T47D (cell line): ENCODE measurements around the gene APOBEC3B.
"Not testable (repeated sequence)": the region's sequence is repeated elsewhere in the genome, so short reads cannot be mapped to it uniquely, and the experiment has no call there.

ENCODE experiments used
- DNase-seq, 2 experiments: peaks; one replicate each; pipeline versions ENCODE4 v3.0.0 to v3.0.0-alpha.2; 2011 to 2012; ENCODE audit warnings: low read depth in 1 of 2, low spot score in 1 of 2
- JUND ChIP-seq: IDR thresholded peaks from 2 replicates; pipeline ENCODE4 v1.6.1; 2012; ENCODE audit warnings: low read depth
- in situ Hi-C: cut with HindIII; loops from 2 replicates; pipeline ENCODE4 v1.10.0; 2016; ENCODE audit warnings: low sequenced_read_pairs, low pct_unique_long_range_greater_than_20kb

Gene APOBEC3B

DNA sequence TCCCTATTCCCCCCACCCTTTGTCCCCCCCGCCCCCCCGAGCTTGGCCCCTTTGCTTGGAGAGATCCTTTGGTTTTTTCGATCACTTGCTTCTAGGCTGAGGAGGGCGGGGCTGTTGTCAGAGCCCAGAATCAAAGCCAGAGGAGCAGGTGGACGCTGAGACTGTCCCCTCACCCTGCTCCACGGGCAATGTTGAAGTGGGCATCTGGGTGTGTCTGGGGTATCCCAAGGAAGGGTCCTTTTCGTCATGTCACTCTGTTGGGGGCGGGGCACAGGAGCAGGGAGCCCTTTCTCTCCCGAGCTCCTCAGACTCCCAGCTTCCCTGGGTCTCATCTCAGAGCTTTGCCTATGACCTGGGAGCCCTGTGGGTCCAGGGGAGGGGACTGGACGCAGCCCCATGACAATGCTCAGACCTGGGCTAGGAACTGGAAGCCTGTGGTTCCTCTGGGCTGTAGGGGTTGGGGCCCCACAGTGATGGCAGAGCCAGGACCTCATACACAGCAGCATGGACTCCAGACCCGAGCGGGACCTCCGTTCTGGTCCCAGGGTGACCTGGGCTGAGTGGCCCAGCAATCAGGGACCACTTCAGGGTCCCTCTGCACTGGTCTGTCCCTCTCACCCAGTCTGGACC lies 27.6 kb upstream of the APOBEC3B start:
- no peak for TF ChIP-seq JUND
- in situ Hi-C loops, result no loop called here
- DNase-seq, result no peak

GRCh38 chr22:38955250-38955905 lies 26.8 kb upstream of the APOBEC3B start:
- no peak for DNase-seq
- TF ChIP-seq JUND, result no peak
- in situ Hi-C loops, result no loop called here

- in situ Hi-C loops, result no loop called here
- TF ChIP-seq JUND, result no peak
- no peak for DNase-seq
Measured at GRCh38 chr22:38955926-38956325, 26.2 kb upstream of the APOBEC3B start.

- TF ChIP-seq JUND, result no peak
- in situ Hi-C loops, result no loop called here
- DNase-seq, result no peak
Measured at GRCh38 chr22:38956551-38956950, 25.6 kb upstream of the APOBEC3B start.

GRCh38 chr22:38957046-38957770 lies 24.9 kb upstream of the APOBEC3B start, which contains the start of gene APOBEC3A:
TSS of gene APOBEC3A (plus strand) at chr22:38957609. CDS start at chr22:38957692, 83 bp downstream.
- in situ Hi-C loops, result no loop called here
- no peak for DNase-seq
- TF ChIP-seq JUND, result no peak

DNA sequence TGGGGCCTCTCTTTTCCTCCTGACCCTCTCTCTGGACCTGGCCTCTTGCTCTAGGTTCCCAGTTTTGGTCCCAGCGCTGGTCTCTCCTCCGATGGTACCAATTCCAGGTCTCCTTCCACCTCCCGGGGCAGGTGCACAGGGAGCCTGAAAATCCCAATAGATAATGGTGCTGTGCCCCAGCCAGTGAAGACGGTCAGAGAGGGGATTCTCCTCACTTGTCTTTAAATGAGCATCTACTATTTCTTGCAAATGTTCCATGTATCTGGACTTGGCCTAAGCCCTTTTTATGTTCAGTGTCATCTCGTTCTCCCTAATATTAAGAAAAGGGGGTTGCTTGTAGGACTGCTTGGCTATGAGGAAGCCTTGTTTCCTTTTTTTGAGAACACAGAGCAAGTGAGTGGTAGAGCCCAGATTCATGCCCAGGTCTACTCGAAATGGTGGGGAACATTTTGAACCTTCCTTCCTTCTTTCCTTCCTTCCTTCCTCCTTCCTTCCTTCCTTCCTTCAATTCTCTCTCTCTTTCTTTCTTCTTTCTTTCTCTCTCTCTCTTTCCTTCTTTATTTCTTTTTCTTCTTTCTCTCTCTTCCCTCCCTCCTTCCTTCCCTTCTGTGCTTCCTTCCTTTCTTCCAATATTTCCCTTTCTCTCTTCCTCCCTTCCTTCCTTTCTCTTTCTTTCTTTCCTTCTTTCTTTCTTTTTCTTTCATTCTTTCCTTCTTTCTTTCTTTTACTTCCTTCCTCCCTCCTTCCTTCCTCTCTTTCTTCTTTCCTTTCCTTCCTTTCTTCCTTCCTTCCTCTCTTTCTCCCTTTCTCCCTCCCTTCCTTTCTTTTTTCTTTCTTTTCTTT lies 24.1 kb upstream of the APOBEC3B start:
- in situ Hi-C loops, result no loop called here
- no peak for DNase-seq
- no peak for TF ChIP-seq JUND

GRCh38 chr22:38958651-38958943 lies 23.6 kb upstream of the APOBEC3B start:
- in situ Hi-C loops, result not testable (repeated sequence)

DNA sequence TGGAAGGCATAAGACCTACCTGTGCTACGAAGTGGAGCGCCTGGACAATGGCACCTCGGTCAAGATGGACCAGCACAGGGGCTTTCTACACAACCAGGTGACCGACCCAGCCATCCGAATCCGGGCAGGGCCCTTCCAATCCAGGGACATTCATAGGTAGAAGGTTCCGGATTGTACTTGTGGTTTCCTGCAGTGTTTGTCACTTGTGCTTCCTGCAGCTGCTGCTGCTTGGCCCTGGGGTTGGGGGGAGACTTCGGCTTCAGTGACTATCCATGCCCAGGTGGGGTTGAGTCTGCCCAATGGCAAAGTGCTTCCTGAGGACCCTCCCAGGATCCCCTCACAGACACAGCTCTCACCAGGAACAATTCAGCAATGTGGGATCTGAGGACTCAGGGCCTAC lies 22.6 kb upstream of the APOBEC3B start:
- TF ChIP-seq JUND, result no peak
- DNase-seq, result no peak
- in situ Hi-C loops, result no loop called here

More at GRCh38 chr22:38958651-38958943, 23.6 kb upstream of the APOBEC3B start:
- not testable (repeated sequence) for DNase-seq

DNA sequence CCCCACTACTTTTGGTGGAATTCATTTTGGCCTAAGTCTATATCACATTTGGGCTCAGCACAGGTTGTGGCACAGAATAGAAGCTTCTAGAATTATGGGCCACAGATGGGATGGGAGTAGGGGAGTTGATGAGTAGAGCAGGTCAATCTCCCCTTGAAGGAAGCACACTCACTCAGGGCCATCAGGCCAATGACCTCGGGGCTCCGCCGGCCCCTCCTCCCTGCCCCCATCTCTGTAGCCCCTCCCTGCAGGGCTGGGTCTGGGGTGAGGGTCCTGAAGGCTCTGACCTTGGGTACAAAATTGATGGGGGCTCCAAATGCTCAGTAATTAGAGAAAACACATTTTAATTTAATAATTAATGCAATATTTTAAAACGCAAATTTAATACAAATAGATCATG lies 21.5 kb upstream of the APOBEC3B start:
- in situ Hi-C loops, DNase-seq: not testable (repeated sequence)

DNA sequence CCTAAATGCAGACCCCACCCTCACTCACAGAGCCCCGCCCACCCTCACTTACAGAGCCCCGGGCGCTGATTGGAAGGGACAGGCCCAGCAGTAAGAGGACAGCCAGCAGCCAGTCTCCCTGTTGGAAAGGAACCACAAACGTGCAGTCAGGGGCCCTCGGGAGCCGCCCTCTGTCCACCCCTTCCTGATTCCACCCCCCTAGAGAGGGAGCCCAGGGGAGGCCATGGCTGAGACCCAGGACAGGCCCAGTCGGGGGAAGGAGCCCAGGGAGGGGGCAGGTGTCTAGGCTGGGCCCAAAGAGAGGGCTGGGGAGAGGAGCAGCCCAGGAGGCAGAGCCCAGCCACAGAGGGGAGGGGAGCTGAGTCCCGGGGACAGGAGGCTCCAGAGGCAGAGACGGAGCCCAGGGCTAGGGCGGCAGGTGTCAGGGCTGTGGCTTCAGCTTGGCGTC lies 18.8 kb upstream of the APOBEC3B start:
- DNase-seq, in situ Hi-C loops: not testable (repeated sequence)

GRCh38 chr22:38963872-38964271 lies 18.3 kb upstream of the APOBEC3B start:
- no peak for TF ChIP-seq JUND
- in situ Hi-C loops, result no loop called here
- DNase-seq, result no peak

DNA sequence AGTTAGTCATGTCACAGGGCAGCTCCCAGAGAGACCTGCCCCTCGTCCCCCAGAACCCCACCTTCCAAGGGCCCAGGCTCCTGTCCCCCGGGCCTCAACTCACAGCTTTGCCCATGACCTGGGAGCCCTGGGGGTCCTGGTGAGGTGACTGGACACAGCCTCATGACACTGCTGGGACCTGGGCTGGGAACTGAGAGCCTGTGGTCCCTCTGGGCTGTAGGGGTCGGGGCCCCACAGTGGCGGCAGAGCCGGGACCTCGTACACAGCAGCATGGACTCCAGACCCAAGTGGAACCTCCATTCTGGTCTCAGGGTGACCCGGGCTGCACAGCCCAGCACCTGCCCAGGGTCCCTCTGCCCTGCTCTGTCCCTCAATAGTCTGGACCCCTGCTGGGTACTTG lies 17.8 kb upstream of the APOBEC3B start:
- TF ChIP-seq JUND, result no peak
- in situ Hi-C loops, result no loop called here
- DNase-seq, result no peak

DNA sequence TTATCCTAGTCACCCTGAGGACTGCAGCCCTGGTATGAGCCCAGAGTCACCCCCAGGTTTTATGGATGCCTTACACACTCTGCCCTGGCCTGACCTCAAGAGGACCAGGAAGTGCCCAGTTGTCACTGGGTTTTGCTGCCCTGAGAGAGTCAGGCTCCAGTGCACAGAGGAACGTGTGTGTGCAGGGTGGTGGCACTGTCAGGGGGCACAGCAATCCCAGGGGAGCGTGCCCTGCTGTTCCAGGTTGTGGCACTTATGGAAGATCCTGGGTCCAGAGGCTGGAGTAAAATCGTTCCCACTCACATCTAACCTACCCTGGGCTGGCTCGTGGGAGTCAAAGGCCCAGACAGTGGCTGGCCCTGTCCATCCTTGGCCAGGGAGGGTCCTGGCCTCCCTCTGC lies 17.2 kb upstream of the APOBEC3B start:
- in situ Hi-C loops, result no loop called here
- no peak for DNase-seq
- no peak for TF ChIP-seq JUND
